Measurements from ENCODE around the gene EVC. TPM values are rescaled to one million over a fixed set of nuclear protein-coding genes. Genes with fewer than 3 reads are reported as not detected.

EVC gene
- total RNA-seq, 4 donors from 2014 or later, result 4.9 to 48.3 (median 38.0) TPM

GRCh38 chr4:5715357-5715756 is 4.4 kb downstream of the EVC start:
- H3K27ac ChIP-seq, result no peak overlapping the region
- no peaks in the 10 kb centered on the region for H3K36me3 ChIP-seq
- no peaks in the 10 kb centered on the region for H3K27me3 ChIP-seq
- intact Hi-C loops (cut with DNase I; ENCODE audit: low total_unique reads), result no loop called here
- peaks cover 0 to 4% of the 10 kb centered on the region in 2 donors for H3K4me1 ChIP-seq
- no peak for DNase-seq
- H3K4me3 ChIP-seq, result no peak overlapping the region
- no peak for TF ChIP-seq POLR2A (IDR thresholded peaks at IDR 0.05)
- no peak for TF ChIP-seq CTCF (IDR thresholded peaks at IDR 0.05)
- H3K9me3 ChIP-seq, result peaks cover 0 to 5% of the 10 kb centered on the region in 2 donors

- Histone ChIP-seq H3K27me3 (no peaks in the 10 kb centered on the region), H3K9me3 (peaks cover 0 to 5% of the 10 kb centered on the region in 2 donors), H3K4me1 (peaks cover 0 to 4% of the 10 kb centered on the region in 2 donors), H3K27ac (no peak overlapping the region), H3K4me3 (no peak overlapping the region), H3K36me3 (no peaks in the 10 kb centered on the region)
- TF ChIP-seq POLR2A (IDR thresholded peaks at IDR 0.05), result no peak
- no peak for TF ChIP-seq CTCF (IDR thresholded peaks at IDR 0.05)
- intact Hi-C loops (cut with DNase I; ENCODE audit: low total_unique reads), result no loop called here
- no peak for DNase-seq
Measured at GRCh38 chr4:5716391-5716790, 5.4 kb downstream of the EVC start.

GRCh38 chr4:5717449-5718158 is 6.6 kb downstream of the EVC start:
- H3K9me3 ChIP-seq, result peaks cover 0 to 5% of the 10 kb centered on the region in 2 donors
- intact Hi-C loops (cut with DNase I; ENCODE audit: low total_unique reads), result no loop called here
- H3K27me3 ChIP-seq, result no peaks in the 10 kb centered on the region
- no peaks in the 10 kb centered on the region for H3K36me3 ChIP-seq
- no peak for DNase-seq
- H3K4me3 ChIP-seq, result no peak overlapping the region
- TF ChIP-seq POLR2A (IDR thresholded peaks at IDR 0.05) (no peak), CTCF (IDR thresholded peaks at IDR 0.05) (no peak)
- H3K27ac ChIP-seq, result no peak overlapping the region
- no peaks in the 10 kb centered on the region for H3K4me1 ChIP-seq

GRCh38 chr4:5718411-5718810 is 7.4 kb downstream of the EVC start:
- intact Hi-C loops (cut with DNase I; ENCODE audit: low total_unique reads), result no loop called here
- no peaks in the 10 kb centered on the region for H3K36me3 ChIP-seq
- H3K9me3 ChIP-seq, result peaks cover 0 to 5% of the 10 kb centered on the region in 2 donors
- TF ChIP-seq POLR2A (IDR thresholded peaks at IDR 0.05), result no peak
- TF ChIP-seq CTCF (IDR thresholded peaks at IDR 0.05), result no peak
- no peak overlapping the region for H3K27ac ChIP-seq
- no peak for DNase-seq
- no peak overlapping the region for H3K4me3 ChIP-seq
- H3K4me1 ChIP-seq, result no peaks in the 10 kb centered on the region
- H3K27me3 ChIP-seq, result no peaks in the 10 kb centered on the region

GRCh38 chr4:5719350-5720055 is 8.5 kb downstream of the EVC start:
- DNase-seq, result no peak
- no peaks in the 10 kb centered on the region for H3K27me3 ChIP-seq
- H3K9me3 ChIP-seq, result peaks cover 0 to 5% of the 10 kb centered on the region in 2 donors
- no peaks in the 10 kb centered on the region for H3K36me3 ChIP-seq
- no peaks in the 10 kb centered on the region for H3K4me1 ChIP-seq
- H3K27ac ChIP-seq, result no peak overlapping the region
- H3K4me3 ChIP-seq, result no peak overlapping the region
- intact Hi-C loops (cut with DNase I; ENCODE audit: low total_unique reads), result no loop called here
- no peak for TF ChIP-seq POLR2A (IDR thresholded peaks at IDR 0.05)
- no peak for TF ChIP-seq CTCF (IDR thresholded peaks at IDR 0.05)
